A673 (cell line): Measurements from ENCODE around the gene GARIN6. TPM values are rescaled to one million over a fixed set of nuclear protein-coding genes. Genes with fewer than 3 reads are reported as not detected.

Experiments used
- BruUV-seq: library from RNA; stranded (reverse); fragments of 400-500 nt; replicated peaks from 2 replicates; lab custom pipeline; 2021; lab: Mats Ljungman, UMichigan
- CTCF ChIA-PET: fragments of 300-600 bp; sonication (Branson Sonifier 250); formaldehyde crosslinking; loops from one replicate; lab custom pipeline; 2022; ENCODE audit warnings: antibody characterized with exemption; lab: Charles Lee
- POLR2A ChIA-PET: fragments of 300-600 bp; sonication (Branson Sonifier 250); formaldehyde crosslinking; loops from one replicate; lab custom pipeline; 2022; ENCODE audit warnings: antibody characterized with exemption; ENCODE audit not compliant: low non-redundant PET; lab: Charles Lee
- DNase-seq: peaks from one replicate; pipeline ENCODE4 v3.0.0-alpha.2; 2015; ENCODE audit warnings: low spot score
- H3K27ac ChIP-seq: fragments of 200-600 bp; sonication (generic); 2 replicates; pipeline ENCODE4 v1.5.1; 2016; ENCODE audit warnings: mixed run types, low read depth, mild to moderate bottlenecking, mixed read lengths, antibody characterized with exemption, low read length; ENCODE audit not compliant: poor library complexity, severe bottlenecking
- H3K27me3 ChIP-seq: fragments of 200-600 bp; sonication (generic); replicated peaks from 2 replicates; pipeline ENCODE4 v1.6.1; 2017; ENCODE audit warnings: mixed run types, low read depth, mild to moderate bottlenecking, mixed read lengths, antibody characterized with exemption, low read length; ENCODE audit not compliant: insufficient read depth, poor library complexity
- H3K36me3 ChIP-seq: fragments of 200-600 bp; sonication (generic); 2 replicates; pipeline ENCODE4 v1.6.1; 2016; ENCODE audit warnings: mixed run types, mild to moderate bottlenecking, mixed read lengths, antibody characterized with exemption, low read length; ENCODE audit not compliant: insufficient read depth, poor library complexity, severe bottlenecking
- H3K4me1 ChIP-seq: fragments of 200-600 bp; sonication (generic); 2 replicates; pipeline ENCODE4 v1.6.1; 2017; ENCODE audit warnings: mixed run types, mild to moderate bottlenecking, mixed read lengths, antibody characterized with exemption, low read length; ENCODE audit not compliant: insufficient read depth, poor library complexity, severe bottlenecking
- H3K4me3 ChIP-seq: fragments of 200-600 bp; sonication (generic); 2 replicates; pipeline ENCODE4 v1.5.1; 2016; ENCODE audit warnings: low read depth, mixed run types, mild to moderate bottlenecking, mixed read lengths, low read length; ENCODE audit not compliant: poor library complexity, severe bottlenecking
- H3K9me3 ChIP-seq: fragments of 200-600 bp; sonication (generic); 2 replicates; pipeline ENCODE4 v1.6.1; 2016; ENCODE audit warnings: mixed run types, low read depth, mild to moderate bottlenecking, mixed read lengths, antibody characterized with exemption, low read length; ENCODE audit not compliant: poor library complexity, severe bottlenecking
- EZH2 ChIP-seq: fragments of 200-600 bp; sonication (generic); IDR thresholded peaks from 2 replicates; pipeline ENCODE4 v1.6.1; 2017; ENCODE audit warnings: borderline replicate concordance, low read depth, mild to moderate bottlenecking, mixed read lengths, antibody characterized with exemption, low read length; ENCODE audit not compliant: poor library complexity, severe bottlenecking
- intact Hi-C: fragments of 100-400 bp; cut with micrococcal nuclease; formaldehyde crosslinking; loops from one replicate; pipeline ENCODE4 v1.10.0; 2022; ENCODE audit not compliant: unreplicated experiment
- total RNA-seq: library from RNA; stranded (reverse); gene quantifications from 2 replicates; pipeline ENCODE4 v1.2.3, GENCODE V29; 2021
- TF ChIP-seq, protein P1 (sequence below): fragments of 300-800, 200-600 bp; sonication (generic); conservative IDR thresholded peaks from 2 replicates; pipeline ENCODE4 v1.5.1; 2017; ENCODE audit warnings: low read depth, mild to moderate bottlenecking, antibody characterized with exemption, low read length, moderate library complexity, mixed read lengths

GARIN6 gene
- total RNA-seq, 1 experiment from 2014 or later = not detected

- H3K4me3 ChIP-seq = no peak overlapping the region
- TF ChIP-seq EZH2 = no peak
- TF ChIP-seq, protein P1, sequence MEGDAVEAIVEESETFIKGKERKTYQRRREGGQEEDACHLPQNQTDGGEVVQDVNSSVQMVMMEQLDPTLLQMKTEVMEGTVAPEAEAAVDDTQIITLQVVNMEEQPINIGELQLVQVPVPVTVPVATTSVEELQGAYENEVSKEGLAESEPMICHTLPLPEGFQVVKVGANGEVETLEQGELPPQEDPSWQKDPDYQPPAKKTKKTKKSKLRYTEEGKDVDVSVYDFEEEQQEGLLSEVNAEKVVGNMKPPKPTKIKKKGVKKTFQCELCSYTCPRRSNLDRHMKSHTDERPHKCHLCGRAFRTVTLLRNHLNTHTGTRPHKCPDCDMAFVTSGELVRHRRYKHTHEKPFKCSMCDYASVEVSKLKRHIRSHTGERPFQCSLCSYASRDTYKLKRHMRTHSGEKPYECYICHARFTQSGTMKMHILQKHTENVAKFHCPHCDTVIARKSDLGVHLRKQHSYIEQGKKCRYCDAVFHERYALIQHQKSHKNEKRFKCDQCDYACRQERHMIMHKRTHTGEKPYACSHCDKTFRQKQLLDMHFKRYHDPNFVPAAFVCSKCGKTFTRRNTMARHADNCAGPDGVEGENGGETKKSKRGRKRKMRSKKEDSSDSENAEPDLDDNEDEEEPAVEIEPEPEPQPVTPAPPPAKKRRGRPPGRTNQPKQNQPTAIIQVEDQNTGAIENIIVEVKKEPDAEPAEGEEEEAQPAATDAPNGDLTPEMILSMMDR = no peak
- no peak overlapping the region for H3K27ac ChIP-seq
- no TSS peak for BruUV-seq
- H3K27me3 ChIP-seq = no peaks in the 10 kb centered on the region
- no peaks in the 10 kb centered on the region for H3K4me1 ChIP-seq
- intact Hi-C loops = no loop called here
- no peaks in the 10 kb centered on the region for H3K36me3 ChIP-seq
- no peaks in the 10 kb centered on the region for H3K9me3 ChIP-seq
- CTCF ChIA-PET = no interaction called here
- POLR2A ChIA-PET = no interaction called here
- no peak for DNase-seq
These were observed 37.9 kb upstream of the GARIN6 start for GRCh38 chr12:99609455-99610181.

DNA sequence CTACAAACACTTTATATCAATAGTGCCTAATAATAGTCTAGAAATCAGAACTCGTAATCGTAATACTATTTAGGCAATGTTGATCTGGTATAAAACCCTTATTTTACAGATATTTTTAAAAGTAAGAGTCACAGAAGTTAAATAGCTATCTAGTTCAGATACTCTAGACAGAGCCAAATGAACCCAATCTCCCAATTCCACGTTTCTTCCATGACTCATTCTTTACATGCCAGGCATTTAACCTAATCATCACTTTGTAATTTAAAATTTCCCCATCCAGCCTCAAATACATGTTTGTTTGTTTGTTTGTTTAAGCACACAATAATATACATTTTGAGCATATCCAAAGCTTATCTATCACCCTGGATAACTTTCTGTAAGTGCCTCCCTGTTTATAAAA is 36.4 kb upstream of the GARIN6 start:
- H3K4me1 ChIP-seq = no peaks in the 10 kb centered on the region
- H3K36me3 ChIP-seq = no peaks in the 10 kb centered on the region
- POLR2A ChIA-PET = no interaction called here
- H3K4me3 ChIP-seq = no peak overlapping the region
- TF ChIP-seq, protein P1 = no peak
- TF ChIP-seq EZH2 = no peak
- CTCF ChIA-PET = interaction anchor here (0.7 kb wide), 1 partner anchor 9 kb away, joined by 3 read pairs; no protein-coding TSS in a partner anchor
- intact Hi-C loops = no loop called here
- no peaks in the 10 kb centered on the region for H3K9me3 ChIP-seq
- no peaks in the 10 kb centered on the region for H3K27me3 ChIP-seq
- no peak overlapping the region for H3K27ac ChIP-seq
- no peak for DNase-seq
- no TSS peak for BruUV-seq

GRCh38 chr12:99611599-99611998 is 36.0 kb upstream of the GARIN6 start:
- Histone ChIP-seq H3K27me3 (no peaks in the 10 kb centered on the region), H3K4me1 (no peaks in the 10 kb centered on the region), H3K4me3 (no peak overlapping the region), H3K36me3 (no peaks in the 10 kb centered on the region), H3K27ac (no peak overlapping the region), H3K9me3 (no peaks in the 10 kb centered on the region)
- CTCF ChIA-PET = no interaction called here
- no TSS peak for BruUV-seq
- POLR2A ChIA-PET = no interaction called here
- no peak for TF ChIP-seq EZH2
- TF ChIP-seq, protein P1 = no peak
- no peak for DNase-seq
- intact Hi-C loops = no loop called here
